HPDE6-E6E7 (cell line): Measurements from ENCODE around the gene SGPL1.

Source experiments
- DNase-seq: peaks from one replicate; pipeline ENCODE4 v3.0.0; 2011; ENCODE audit warnings: missing footprints; ENCODE audit errors: extremely low spot score

The SGPL1 gene

DNA sequence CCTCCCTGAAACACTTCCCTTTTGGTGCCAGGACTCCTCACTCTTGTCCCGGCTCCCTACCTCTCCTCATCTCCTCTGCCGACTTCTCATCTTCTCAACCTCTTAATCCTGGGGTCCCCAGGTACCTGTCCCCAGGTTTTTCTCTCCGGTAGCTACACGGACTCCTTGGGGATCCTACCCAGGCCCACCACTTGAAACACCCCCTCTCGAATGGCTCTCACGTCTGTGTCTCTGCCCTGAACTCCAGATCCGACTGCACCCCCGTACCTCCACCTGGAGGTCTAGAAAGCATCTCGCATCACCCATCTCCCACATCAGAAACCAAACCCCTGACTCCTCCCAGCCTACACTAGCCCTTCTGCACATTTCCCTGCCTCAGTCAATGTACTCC lies 35.4 kb upstream of the SGPL1 start:
- DNase-seq: no peak

DNA sequence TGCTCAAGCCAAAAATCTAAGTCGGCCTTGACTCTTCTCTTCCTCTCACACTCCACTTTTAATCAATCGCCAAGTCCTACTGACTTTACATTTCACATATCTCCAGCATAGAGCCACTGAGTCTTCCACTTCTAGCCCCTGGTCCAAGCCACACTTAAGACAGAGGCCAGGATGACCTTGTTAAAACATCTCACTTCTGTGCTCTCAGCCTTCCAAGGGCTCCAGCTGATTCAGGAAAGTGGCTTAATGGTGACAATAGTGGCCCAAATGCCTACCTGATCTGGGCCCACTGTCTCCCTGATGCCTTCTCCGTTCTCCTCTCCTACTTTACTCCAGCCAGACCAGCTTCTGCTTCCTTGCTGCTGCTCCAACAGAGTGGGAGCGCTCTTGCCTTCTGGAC lies 35.0 kb upstream of the SGPL1 start:
- DNase-seq: no peak

DNA sequence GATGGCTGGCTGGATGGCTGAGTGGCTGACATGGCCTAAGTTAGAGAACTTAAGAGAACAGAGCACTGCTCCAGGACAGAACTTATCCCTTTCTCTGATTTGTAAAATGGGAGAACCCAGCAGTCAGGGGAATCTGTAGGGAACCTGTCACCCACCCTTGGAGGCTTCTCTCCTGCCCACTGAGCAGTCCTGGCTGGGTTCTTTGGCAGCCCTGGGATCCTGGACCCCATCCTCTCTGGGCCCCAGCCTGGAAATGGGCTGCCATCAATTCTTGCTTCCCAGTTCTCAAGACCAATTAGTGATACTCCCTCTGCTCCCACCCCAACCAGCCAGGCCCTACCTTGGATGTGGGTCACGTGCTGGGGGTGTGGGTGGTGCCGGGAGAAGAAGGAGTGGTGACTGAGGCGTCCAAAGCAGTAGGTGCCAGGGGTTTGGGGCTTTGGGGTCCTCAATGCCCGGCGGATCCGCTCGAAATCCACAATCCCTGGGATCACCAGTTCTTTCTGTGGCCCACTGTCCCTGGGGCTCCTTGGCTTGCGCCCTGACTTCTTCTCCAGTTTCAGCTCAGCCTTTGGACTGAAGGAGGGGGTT lies 34.2 kb upstream of the SGPL1 start:
- no peak for DNase-seq

DNA sequence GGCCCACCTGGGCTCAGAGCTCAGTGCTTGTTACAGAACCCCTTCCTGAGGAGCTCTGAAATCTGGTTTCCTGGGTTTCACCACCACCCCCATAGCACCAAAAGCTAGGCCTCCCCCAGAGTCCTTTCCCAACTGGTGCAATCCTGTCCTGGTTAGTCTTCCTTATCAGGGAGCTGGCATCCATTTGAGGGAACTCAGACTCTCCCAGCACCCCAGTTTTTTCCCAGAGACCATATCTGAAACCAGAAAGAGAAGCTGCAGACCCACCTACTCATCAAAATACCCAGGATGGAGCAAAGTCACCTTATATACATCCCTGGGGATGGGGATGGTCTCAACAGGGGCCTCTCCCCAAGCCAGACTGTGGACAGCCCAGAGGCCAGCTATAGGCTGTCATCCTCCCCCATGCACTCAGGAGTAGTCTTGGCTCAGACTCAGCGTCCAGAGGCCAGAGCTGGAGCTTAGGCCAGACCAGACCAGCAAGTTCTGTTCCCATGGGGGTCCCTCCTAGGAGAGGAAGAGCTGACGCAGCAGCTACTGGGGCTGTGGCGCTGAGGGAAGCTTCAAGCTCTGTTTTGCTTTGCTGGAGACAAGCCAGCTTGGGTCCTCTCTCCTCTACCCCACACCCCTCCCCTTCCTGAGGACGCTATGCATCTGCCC lies 33.5 kb upstream of the SGPL1 start:
- DNase-seq: no peak

DNA sequence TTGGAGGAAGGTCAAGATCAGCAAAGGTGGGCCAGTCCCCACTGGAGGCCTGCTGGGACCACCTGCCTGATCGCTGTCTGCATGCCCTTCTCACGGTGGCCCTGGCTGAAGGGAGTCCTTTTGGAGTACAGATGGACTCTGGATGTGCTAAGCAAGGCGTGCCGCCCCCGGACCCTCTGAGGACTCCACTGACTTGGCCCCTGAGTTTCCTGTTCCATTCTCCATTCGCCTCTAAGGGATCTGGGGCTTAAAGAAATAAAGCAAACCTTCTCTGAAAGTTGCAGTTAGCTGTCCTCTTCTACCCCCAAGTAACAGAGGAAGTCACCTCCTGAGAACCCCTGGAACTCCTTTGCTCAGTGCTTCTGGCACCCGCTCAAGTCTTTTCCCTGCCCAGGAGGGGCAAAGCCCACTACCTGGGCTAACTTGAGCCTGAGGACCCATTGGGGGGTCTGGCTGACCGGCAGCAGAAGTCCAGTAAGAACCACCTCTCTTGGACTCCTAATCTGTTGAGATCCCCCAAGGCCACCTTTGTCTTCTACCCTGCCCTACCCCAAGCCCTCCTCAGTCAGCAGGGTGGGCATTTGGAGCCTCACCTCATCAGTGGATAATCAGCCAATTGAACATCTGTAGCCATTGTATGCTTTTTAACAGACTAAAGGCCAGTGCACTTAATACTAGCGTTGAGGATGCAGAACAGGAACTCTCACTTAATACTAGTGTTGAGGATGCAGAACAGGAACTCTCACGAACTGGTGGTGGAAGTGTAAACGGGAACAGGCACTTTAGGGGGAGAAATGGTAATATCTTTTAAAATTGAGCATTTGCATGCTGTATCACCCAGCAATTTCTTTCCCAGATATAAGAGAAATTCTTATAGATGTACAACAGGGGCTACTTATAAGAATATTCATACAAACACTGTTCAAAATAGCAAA lies 32.7 kb upstream of the SGPL1 start:
- no peak for DNase-seq

DNA sequence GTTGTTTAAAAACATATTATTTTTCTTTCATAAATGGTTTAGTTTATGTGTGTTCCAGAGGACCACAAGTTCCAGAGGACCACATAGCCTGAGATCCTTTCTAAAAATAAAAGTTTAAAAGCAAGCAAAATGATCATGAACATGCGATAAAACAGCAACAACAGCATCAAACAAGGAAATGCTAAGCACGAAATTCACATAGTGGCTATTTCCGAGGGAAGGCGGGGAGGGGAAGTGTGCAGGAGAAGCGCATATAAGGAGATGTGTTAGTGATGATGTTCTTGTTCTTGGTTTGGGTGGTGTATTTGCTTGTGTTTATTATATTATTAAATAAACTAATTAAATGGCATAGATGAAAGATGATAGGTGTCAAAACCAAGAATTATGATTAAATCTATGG lies 31.7 kb upstream of the SGPL1 start:
- DNase-seq: no peak

DNA sequence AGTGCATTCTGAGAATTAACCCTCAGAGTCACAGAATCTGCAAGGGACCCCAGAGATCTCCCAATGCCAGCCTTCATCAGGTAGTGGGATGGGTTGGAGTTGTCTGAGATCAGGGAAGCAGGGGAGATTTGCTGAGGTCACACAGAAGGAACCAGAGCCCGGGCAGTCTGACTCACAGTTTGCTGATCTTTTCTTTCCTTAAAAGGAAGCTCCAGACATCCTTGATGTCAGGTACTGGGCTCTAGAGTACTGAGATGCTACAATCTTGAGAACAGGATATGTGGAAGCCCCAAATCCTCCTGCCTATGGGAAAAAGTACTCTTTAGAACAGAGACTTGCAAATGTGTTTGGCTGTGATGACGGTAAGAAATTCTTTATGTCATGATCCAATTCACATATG lies 31.3 kb upstream of the SGPL1 start:
- no peak for DNase-seq

DNA sequence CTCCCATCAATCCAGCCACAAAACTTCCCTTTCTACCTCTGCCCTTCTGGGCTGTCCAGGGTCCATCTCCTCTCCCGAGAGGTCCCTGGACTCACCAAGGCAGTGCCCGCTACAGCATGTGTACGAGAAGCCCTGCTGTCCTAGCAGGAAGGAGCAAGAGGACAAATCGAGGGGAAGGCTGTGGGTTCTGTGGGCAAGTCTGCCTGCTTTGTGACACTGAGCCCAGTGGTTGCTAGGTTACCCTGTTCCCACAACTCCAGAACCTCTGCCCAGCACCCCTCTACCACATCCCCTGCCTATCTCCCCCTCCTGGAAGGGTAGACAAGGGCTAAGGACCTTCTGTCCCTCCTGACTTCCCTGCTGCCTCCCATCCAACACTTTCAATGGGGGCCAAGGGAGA lies 30.6 kb upstream of the SGPL1 start, which contains the start of gene TBATA:
Gene TBATA (minus strand): TSS at position 188 of the 400 bp plus-strand sequence. CDS start 1,998 bp downstream, outside the sequence.
- no peak for DNase-seq

DNA sequence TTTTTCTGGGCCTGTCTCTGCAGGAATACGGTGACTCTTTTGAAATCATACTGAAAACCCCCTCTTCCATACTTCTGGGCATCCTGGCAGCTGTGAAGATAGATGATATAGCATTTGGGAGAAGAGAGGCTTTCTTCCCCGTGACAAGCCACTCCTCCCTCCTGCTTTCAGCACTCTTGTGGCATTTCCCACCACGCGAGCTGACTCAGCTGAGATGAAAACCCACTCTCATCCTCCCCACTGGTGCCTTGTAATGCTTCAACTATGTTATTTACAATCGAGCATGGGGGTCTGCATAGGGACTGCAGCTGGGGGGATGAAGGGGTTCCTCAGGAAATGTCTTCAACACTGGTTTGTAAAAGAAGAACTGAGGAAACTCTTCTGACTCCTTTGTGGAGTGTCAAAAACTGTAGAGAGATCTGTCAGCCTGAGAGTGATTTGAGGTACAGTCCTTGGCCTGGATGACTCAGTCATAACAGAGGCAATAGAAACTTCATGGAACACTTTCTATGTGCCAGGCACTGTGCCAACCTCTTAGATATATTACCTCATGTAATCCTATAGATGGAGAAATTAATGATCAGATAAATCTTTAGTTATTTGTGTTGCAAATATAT lies 28.8 kb upstream of the SGPL1 start:
- no peak for DNase-seq

DNA sequence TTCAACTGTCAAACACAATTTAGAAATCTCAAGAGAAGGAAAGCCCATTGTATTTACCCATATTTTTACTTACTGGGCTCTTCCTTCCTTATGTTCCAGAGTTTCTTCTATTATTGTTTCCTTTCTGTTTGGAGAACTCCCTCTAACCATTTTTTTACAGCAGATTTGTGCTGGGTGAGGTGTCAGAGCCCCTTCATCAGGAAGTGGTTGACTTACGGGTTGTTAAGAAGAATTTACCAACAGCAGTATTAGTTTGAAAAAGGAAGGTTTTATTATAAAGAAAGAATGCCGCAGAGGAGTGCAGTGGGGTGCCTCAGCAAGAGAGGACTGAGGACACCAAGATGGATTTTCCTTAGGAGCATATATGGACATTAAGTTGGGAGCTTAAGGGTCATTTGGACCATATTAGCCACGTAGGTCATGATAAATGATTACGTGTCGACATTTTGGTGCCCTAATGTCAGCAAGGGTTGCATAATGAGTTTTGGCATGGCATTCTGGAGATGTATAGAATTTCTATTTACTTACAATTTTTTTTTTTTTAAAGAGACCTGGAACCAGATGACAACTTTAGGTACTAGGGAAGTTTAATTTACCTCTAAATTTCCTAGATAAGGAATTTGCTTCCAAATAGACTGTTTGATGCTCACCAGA lies 24.2 kb upstream of the SGPL1 start:
- DNase-seq: no peak

DNA sequence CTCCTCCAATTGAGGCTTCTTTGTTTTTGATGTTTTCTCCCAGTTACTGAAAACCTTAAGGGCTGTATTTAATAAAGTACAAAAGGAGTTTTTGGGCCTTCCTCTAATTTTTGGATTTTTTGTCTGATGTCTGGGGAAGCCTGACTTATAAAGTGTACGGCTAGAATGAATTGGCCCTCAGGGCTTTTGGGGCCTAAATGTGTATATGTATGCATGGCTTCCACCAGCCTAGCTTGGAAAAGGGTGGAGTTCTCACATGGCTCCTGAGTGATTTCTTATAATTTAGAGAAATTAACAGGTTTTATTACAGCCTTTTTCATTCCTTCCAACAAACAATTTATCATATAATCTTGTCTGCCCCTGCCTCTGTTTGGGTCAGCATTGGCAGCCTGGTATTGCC lies 20.1 kb upstream of the SGPL1 start:
- DNase-seq: no peak

DNA sequence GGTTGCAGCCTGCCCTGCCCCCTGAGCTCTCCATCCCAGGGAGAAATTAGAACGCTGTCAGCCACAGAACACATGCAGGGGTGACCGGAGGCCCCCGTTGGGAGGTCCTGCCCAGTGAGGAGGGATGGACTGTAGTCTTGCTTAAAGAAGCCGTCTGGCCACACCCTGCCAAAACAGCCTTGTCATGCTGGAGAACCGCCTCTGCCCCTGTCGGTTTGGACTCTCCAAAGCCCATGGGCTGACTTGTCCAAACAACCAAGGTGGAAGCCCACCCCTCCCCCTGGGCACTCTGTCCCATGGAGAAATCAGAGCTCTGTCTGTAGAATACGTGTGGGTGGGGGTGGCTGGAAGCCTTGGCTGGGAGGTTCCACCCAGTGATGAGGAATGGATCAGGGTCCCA lies 17.9 kb upstream of the SGPL1 start:
- no peak for DNase-seq

DNA sequence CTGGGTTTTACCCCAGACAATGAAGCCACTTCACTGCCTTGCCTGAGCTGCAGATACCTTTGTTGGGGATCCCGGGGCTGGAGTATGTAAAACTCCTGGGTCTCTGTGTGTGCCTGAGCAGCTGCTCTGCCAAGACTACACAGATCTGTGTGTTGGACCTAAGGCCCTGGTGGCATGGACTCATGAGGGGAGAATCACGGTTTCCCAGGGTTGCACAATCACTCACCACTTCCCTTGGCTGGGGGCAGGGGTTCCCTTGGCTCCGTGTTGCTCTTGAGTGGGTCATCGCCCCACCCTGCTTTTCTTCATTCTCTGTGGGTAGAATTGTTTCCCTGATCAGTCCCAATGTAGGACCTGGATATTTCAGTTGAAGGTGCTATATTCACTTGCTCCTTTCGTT lies 16.6 kb upstream of the SGPL1 start:
- DNase-seq: no peak

DNA sequence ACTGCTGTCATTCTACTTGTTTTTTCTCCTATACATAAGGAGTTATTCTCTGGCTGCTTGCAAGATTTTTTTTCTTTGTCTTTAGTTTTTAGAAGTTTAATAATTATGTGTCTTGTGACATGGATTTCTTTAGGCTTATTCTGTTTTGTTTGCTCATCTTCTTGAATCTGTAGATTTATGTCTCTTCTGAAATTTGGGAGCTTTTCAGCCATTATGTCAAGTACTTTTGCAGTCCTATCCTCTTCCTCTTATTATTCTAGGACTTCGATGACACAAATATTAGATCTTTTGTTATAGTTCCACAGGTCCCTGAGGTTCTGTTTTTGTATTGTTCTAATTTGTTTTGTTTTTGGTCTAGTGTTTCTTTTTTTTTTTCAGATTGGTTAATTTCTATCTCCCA lies 13.9 kb upstream of the SGPL1 start:
- DNase-seq: no peak

DNA sequence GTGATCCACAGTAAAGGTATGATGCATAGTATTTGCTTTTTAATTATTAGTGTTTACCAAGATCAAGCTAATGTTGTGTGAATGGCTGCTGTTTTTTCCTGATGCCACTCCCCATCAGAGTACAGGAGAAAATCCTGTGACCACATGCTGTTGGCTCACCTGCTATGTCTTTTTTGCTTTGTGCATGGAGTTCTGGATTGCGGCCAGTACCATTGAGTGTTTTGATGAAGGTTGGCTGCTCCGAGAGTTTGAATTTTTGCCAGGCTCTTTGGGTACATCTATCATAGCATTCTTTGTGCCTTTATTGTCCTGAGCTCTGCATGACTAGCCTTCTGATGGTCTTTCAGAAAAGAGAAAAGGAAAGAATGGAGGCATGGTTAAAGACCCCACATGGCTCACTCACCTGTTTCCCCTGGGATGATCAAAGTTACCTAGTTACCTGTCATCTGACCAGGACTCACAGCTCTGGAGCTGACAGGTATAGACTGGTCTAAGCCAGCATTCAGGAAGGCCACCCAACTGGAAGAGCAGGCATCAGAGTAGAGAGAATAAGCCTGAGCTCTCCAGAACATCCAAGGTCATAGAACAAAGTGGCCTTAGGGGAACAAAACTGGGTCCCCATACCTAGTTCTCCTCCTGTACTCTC lies 11.8 kb upstream of the SGPL1 start:
- DNase-seq: no peak

DNA sequence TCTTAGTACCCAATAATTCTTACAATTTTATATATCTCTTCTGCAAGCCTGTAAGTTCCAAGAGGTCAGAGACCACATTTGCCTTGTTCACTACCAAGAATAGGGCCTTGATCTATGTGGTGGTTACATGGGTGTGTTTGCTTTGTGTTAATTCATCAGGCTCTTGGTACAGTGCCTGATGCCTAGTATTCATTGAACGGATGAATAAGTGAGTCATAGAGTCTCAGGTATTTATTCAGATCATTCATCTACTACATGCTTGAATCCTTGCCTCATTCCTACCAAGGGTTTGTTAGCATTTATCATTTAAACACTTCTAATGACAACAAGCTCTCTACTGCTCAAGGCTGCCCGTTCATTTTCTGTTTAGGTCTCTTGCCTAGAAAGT lies 11.3 kb upstream of the SGPL1 start:
- no peak for DNase-seq

DNA sequence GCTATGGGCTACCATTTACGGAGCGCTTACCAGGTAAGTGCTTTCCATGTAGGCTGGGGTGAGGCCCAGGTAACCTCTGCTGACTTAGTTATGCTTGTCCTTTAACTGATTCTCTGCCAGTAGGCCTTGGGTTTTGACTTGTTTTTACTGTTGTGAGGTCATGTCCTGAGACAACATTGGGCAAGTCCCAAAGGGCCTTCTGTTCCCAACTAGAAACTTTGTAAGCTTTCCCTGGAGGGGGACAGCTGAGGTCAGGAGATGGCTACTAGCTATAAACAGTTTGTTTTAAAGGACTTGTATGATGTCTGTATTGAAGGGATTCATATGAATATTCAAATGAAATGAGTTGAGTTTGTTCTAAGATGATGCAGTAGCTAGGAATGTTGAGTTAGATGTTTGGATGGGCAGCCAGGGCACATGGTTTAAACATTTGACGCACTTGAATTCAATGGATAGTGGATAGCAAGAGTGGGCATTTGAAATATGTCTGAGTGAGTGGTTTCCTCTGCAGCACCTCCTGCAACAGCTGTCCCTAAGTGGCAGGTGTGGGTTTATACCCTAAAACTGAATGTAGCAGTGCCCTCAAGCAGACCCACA lies 10.0 kb upstream of the SGPL1 start:
- DNase-seq: no peak

DNA sequence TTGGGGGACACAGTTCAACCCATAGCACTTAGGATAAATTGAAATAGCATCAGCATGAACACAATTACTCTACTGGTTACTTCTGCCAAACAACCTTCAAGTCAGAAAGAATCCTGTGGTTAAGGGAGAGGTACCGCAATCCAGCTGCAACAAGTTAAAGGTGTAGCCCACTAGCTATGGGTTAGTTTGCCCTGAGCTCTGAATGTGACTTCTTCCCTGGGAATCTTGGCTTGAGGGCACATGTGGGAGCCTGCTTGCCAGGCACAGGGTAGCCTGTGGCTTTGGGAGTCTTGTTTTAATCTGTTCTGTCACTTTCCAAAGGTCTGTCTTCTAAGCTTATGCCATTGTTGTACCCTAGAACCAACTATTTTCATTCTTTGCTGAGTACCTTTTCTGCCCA lies 8.9 kb upstream of the SGPL1 start:
- DNase-seq: no peak

DNA sequence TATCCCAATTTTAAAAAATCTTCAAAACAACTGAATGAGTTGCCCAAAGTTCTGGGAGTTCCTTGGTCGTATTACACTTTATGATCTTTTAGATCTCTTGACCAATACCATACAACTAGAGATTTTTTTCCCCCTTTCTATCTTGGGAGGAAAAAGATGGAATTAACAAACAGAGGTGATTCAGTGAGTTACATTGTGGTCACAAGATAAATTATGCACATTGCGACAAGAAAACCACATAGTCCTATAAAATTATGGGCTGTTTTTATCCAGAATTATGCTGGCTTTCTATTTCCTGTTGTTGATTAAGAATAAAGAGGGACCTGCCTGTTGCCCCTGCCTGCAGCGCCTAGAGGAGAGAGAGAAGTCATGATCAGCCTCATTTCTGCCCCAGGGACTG lies 8.2 kb upstream of the SGPL1 start:
- no peak for DNase-seq

DNA sequence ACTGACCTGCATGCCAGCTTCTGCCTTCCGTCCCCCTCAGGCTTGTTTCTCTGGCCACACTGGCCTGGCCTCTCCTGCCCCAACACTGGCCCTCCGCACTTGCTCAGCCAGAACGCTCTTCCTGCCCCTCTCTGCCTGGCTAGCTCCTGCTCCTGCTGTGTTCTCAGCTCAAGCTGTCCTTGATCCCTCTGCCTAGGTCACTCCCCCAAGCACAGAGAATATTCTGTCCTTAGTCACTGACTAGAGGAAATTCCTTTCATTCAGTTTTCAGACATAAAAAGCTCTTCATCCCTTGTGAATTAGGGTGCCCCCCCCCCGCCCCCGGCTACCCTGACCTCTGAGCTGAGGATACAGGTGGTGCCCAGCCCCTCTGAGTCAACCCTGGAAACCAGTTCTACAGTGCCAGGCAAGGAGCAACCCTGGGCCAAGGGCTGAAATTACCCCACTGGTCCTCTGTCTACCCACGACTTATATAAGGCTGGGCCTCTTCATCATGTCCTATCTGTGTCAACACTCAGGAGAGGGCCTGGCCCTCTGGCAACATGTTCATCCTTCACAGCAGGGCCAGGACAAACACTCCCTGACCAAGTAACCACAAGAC lies 6.6 kb upstream of the SGPL1 start:
- DNase-seq: no peak

DNA sequence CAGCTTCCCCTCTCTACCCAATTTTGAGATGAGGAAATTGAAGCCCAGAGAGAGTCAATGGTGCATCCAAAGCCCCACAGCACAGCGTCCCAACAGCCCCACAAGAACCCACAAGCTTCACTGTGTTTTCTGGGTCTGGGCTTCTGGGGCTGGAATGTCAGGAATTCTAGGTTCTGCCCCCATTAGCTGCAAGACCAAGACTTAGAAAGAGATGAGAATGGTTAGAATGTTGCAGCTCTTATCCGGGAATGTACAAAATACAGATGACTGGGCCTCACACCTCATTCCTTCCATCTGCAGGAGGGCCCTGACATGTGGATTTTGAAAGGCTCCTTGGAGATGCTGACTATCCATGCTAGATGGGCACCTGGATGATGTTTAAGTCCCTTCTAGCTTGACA lies 6.0 kb upstream of the SGPL1 start:
- no peak for DNase-seq
